GM19463 (cell line): Measurements from ENCODE around the gene ZNF319.

Experiments used
- ATAC-seq: cut with Tn5 transposase; IDR thresholded peaks from one replicate; pipeline ENCODE4 v1.9.1; 2021; ENCODE audit warnings: mild to moderate bottlenecking, moderate library complexity; ENCODE audit not compliant: unreplicated experiment

Gene ZNF319

GRCh38 chr16:57957673-57958392, 42.6 kb downstream of the ZNF319 start:
- ATAC-seq, result no peak

GRCh38 chr16:57956924-57957672, 43.4 kb downstream of the ZNF319 start:
- no peak for ATAC-seq

DNA sequence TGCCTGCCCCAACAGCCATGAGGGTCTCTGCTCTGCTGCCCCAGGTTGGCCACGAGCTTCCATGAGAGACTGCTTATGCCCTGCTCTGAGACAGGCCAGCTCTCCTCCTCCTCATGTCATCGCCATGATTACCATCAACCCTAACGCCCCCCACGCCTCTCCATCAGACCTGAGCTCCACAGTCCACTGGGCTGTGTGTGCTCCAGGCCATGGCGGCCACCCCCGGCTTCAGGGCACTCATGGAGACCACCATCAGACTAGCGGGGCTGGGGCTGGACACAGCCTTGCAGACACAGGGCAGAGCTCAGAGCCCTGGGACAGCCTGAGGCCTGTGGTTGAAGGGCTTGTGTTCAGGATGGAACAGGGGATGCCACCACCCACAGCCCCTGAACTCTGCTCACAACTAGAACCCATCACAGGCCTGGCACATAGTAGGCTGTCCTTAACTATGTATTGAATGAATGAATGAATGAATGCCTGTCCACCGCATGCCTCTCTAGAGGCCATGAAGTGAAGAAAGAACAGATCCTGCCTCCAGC, 44.1 kb downstream of the ZNF319 start:
- ATAC-seq, result no peak

- ATAC-seq, result no peak
Measured at GRCh38 chr16:57955572-57956188, 44.8 kb downstream of the ZNF319 start.

GRCh38 chr16:57953857-57954256, 46.6 kb downstream of the ZNF319 start:
- no peak for ATAC-seq

DNA sequence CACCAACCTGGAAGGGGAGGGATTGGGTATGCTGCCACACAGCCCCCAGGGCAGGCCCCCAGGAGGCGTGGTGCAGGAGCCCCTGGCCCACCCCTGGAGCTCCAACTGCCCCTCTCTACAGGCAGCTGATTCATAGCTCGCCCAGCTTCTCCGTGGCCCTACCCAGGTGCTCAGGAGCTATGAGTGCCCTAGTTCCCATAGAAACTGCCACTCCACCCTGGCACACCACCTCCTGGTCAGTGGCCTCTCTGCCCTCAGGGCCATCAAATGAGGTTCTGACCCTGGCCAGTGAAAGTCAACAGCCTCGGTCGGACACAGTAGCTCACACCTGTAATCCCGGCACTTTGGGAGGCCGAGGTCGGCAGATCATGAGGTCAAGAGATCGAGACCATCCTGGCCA, 47.6 kb downstream of the ZNF319 start:
- ATAC-seq, result no peak

DNA sequence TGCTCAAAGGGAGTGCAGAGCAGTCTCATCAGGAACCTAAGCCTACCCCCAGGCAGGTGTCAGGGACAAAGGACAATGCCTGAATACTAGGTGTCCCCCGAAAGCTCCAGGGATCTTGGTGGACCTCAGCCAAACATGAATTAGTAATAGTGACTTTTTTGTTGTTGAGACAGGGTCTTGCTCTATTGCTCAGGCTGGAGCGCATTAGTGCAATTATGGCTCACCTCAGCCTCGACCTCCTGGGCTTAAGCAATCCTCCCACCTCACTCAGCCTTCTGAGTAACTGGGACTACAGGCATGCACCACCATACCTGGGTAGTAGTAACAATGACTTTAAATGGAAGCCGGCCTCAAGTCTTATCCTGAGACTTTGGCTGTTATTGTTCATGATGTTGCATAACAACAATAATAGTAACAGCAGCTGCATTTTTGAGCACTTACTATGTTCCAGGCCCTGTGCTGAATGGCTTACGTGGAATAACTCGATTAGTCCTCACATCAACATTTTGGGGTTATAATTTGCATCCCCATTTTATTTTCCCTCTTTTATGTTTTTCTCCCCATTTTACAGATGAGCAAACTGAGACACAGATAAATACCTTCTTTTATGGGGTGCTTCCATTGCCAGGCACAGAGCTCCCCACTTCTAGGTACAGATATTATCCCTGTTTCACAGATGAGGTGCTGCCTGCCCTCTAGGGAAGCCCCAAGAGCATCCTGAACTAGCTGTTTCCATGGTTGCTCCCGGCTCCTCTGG, 49.1 kb downstream of the ZNF319 start:
- no peak for ATAC-seq

DNA sequence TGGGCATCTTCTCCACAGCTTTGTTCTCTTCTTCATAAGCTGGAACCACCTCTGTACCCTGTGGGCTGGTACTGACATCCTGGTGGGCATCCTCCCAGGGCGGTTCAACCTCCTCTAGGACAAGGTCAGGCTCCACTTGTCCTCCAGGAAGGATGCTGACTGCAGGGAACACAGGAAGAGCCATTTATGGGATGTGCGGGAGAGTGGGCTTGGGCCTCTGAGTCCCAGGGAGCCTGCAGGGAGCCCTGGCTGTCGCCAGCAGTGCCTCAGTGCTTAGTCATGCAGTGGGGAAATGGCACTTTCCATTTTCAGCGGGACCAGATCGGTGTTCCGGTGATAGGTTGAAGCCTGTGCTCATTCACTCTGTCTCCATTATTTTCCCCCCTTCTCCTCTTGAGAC, 50.1 kb downstream of the ZNF319 start:
- no peak for ATAC-seq

- no peak for ATAC-seq
Measured at GRCh38 chr16:57949595-57950238, 50.8 kb downstream of the ZNF319 start.

GRCh38 chr16:57949013-57949412, 51.5 kb downstream of the ZNF319 start:
- no peak for ATAC-seq

- no peak for ATAC-seq
Measured at GRCh38 chr16:57948027-57948426, 52.4 kb downstream of the ZNF319 start.

DNA sequence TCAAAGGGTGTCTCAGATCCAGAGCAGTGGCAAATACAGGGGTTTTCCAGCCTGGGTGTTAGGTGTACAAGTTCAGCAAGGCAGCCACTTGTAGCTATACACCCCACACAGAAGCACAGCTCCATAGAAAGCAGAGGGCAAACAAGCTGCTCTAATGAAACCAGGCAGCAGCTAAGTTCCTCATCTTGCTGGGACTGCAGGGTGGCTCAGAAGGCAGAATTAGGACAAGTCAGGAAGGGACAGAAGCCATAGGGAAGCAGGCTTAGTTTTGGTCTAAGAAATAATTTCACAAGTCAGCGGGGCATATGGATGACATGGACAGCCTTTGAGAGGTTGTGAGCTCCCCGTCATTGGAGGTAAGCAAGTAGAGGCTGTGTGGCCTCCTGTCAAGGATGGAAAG, 53.2 kb downstream of the ZNF319 start:
- ATAC-seq, result no peak

DNA sequence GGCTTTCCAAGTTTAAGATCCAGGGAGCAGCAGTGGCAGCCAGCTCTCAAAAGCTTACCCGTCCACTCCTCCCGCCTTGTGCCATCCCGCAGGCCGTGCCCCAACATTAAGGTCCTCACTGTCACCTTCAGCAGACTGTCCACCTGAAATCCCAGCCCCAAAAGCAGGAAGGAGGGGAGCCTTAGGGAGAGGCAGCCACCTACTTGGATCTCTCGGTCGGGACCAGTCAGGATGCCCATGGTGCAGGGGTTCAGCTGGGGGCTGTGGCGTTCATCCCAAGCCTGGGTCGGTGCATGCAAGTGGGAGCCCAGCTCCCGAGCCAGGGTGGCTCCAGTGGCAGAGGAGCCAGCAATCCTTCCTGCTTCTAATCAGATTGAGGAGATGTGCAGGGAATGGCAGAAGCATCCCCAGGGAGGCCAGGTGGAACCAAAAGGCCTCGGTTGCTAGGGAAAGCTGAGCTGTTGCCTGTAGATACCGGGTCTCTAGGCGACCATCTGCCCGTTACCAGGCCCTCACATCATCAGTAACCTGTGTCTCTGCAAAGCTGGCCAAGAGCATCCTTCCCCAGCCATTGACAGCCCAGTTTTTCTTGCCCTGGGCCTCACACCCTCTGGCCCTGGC, 54.2 kb downstream of the ZNF319 start:
- ATAC-seq, result no peak

DNA sequence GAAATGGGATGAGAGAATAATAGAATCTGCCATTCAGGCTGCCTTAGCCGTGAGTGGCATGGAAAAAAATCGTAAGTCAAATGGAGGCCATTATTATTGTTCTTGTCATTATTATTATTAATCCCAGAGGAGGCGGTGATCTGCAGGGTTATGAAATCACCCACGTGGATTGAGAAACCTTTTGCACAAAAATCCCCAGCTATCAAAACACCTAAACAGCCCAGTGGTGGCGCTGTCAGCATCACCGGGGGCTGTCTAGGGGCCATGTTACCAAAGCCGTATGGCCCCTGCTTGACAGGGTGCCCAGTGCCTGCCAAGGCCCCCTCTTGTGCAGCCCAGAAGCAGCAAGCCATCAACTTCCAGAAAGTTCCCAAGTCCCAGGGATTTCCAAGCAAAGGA, 54.7 kb downstream of the ZNF319 start:
- ATAC-seq, result no peak

GRCh38 chr16:57944970-57945739, 55.3 kb downstream of the ZNF319 start:
- ATAC-seq, result no peak
